Placental epithelial cell (primary cell): ENCODE measurements around the gene PSMG3. TPM values are rescaled to one million over a fixed set of nuclear protein-coding genes. Genes with fewer than 3 reads are reported as not detected.

Experiments used
- total RNA-seq: library from RNA; depleted of rRNA; stranded (reverse); fragments of >200 nt; gene quantifications from 2 replicates; pipeline ENCODE4 v1.2.3, GENCODE V29; 2012

The PSMG3 gene, protein sequence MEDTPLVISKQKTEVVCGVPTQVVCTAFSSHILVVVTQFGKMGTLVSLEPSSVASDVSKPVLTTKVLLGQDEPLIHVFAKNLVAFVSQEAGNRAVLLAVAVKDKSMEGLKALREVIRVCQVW
- total RNA-seq, result 20.0 and 33.1 TPM in 2 replicates

DNA sequence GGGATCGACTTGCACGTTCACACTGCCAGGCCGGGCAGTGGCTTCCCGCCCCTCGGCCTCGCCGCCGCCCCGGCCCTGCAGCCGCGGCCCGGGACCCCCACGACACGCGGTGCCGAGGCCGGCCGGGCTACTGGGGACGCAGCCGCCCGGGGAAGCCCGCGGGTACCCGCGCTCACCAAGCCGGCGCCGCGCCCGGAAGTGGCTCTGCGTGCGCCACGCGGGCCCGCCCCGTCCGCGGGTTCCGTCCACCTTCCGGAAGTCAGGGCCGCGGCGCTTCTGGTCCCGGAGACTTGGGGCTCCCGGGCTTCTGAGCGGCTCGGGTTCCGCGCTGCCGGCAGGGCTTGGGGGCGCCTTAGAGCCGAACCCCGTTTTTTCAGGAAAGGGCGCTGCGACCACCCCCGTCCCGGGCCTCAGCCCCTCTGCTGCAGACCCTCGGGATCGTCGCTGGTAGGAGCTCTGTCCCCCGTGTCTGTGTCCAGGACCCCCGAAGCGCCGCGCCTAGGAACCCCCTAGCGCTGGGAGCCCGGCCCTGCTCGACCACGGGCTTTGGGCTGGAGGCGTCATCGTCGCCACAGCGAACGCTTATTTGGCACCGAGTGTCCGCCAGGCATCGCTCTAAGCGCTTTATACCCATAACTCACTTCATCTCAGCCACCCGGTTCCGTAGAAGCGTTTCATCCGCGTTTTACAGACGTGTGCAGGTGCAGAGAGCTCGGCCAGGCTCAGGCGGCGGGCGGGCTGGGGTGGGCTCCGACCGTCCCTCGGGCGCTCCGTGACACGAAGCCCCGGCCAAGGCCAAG lies at the start of gene PSMG3:
PSMG3 (minus strand) TSS at position 200 of the 800 bp plus-strand sequence. CDS start 693 bp downstream, outside the sequence.

DNA sequence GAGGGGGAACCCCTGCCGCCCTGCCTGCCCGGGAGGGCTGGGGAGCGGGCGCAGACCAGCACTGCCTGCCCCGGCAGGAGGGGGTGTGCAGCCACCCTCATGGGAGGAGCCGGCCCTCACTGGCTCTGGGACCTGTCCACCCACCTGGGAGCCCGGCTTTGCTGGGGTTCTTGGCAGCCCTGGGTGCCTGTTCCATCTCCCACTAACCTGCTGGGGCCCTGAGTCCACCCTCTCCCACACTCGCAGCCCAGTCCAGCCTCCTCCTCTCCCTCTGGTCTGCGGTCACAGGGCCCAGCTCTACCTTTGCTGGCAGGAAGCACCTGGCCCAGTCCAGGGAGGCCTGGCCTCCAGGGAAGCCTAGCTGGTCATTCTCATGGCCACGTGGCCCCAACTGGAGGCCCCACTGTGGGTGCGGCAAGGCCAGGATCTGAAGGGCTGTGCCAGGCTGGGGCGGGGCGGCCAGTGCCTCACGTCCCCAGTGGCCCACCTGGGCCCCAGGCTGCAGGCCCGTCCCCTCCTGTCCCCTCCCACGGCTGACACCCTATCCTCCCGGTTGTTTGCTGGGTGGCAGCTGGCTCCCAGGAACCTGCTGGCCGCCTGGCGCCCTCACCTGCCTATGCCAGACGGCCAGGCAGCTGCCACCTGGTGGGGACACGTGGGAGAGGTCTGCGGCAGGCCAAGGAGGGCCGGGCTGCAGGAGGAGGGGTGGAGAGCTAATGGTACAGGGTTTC lies 13.9 kb downstream of the PSMG3 start, which contains the start of gene TMEM184A:
TMEM184A (minus strand) TSS at position 393 of the 731 bp plus-strand sequence. CDS start 721 bp downstream, outside the sequence.

Other genes with a start within 250 kb of the PSMG3 start
- 29.0 and 35.7 TPM in 2 replicates for gene MICALL2, start 110.6 kb downstream of the PSMG3 start, total RNA-seq
- 46.7 and 83.8 TPM in 2 replicates for gene INTS1, start 65.6 kb downstream of the PSMG3 start, total RNA-seq
- gene MAFK, start 39.3 kb downstream of the PSMG3 start, total RNA-seq, result 6.7 and 13.6 TPM in 2 replicates
- 2.4 and 5.1 TPM in 2 replicates for gene TMEM184A, start 13.8 kb downstream of the PSMG3 start, total RNA-seq
- gene ELFN1, start 100.2 kb upstream of the PSMG3 start, total RNA-seq, result under 0.01 and 0.22 TPM in 2 replicates